CD4-positive, alpha-beta T cell treated with Interferon alpha-2 for 1 hour (primary cell): Measurements from ENCODE around the gene MYT1.

ENCODE experiments used
- DNase-seq, 2 donors: peaks; one replicate each; pipeline ENCODE4 v3.0.0-alpha.2; 2020 to 2022

Gene MYT1

DNA sequence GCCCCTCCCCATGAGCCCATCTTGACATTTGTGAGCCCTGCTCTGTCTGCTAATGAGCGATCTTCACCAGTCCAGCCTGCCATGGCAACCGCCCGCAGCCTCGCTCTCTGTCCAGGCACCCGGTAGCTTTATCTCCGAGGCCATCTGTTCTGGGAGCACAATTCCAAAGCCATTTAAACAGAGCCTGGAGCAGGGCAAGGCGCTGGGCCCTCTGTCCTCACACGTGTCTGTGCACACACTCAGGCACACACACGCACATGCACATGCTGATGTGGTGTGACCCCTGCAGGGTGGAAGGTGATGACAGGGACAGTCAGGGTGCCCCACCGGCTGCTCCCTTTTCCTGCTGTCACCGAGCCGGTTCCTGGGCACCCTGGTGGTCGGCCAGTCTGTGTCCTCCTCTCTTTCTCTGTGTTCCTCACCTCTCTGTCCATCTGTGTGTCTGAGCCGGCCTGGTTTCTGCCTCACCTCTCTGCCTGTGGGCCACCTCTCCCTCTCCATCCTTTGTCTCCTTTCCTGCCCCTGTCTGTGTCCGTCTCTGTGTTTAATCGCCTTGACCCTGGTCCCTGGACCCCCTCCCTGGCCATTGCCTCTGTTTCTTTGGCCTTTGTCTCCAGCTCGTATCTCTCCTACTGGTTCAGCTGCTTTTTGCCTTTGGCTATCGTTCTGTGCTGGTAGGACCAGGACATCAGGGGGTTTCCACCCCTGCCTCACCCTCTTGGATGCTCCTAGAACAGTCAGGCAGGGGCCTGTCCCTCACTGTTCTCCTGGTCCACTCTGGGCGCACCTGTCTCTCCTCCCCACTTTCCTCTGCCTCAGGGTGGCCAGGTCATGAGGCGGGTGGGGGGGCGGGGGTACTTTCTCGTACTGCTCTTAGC lies 8.8 kb upstream of the MYT1 start:
- no peak for DNase-seq

DNA sequence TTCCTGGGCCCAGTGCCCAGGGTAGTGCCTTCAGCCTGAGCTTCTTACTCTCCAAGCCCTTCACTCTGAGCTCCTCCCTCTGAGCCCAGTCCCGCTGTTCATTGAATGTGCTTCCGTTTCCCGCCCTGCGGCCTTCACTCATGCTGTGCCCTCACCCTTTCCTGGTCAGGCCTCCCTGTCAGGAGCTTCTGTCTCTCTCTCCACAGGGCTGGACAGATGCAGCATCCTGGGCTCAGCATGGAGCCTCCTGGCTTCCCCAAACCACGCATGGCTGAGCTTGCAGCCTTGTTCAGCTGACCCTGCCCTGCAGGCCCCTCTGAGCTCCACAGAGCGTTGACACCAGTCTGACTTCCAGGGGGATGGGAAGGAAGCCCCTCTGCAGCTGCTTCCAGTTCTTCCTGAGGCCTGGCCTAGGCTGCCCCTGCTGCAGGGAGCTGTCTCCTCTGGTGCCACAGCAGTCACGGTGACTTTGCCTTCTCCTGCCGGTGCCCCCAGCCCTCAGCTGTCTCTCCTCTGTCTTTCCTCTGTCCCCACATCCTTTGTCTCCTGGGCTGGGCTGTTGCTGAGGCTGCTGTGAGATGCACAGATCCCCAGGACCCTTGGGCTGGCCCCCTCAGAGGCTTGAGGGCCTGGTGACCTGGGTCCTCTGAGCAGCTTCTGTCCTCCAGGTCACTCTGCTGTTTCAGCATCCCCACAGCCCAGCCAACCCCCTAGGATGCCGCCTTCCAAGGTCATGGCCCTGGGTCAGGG lies 7.9 kb upstream of the MYT1 start:
- DNase-seq: no peak

DNA sequence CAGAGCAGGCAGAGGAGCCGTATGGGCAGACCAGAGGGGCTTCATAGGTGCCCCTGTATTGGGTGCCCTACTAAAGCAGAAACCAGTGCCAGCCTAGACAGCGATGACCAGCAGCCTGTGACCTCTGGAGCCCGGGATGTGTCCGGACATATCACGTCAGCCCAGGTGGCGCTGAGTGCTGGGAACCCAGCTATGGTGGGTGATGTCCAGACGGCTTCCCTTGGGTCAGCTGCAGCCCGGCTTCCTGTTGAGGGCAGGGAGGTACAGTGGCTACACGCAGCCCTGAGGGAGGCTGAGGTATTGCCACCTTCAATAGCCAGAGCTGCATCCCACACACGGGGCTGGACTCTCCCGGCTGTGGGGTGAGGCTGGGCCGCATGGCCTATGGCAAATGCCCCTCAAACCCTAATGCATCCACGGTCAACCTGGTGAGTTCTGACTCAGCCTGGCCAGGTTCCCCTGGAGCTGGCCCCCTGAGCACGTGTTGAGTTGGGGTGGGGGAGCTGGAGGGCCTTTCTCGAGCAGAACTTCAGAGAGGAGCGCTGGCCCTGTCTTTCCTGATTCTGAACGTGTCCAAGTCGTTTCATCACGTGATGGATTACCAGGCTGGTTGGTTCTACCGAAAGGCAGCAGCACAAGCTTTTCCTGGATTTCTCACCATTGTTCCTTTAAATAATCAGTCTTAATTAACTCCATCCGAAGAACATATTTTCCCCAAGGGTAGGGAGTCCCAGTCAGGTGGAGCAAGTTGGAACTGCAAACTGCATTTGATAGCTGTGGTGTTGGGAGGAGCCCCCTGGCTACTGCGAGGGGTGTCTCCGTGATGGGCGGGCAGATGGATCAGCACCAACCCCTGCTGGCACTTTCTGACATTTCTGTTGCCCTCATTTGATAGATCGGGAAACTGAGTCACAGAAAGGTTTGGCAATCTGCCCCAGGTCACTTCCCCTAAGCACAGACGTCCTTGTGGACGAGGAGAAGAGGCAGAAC lies 7.1 kb upstream of the MYT1 start:
- DNase-seq: no peak

DNA sequence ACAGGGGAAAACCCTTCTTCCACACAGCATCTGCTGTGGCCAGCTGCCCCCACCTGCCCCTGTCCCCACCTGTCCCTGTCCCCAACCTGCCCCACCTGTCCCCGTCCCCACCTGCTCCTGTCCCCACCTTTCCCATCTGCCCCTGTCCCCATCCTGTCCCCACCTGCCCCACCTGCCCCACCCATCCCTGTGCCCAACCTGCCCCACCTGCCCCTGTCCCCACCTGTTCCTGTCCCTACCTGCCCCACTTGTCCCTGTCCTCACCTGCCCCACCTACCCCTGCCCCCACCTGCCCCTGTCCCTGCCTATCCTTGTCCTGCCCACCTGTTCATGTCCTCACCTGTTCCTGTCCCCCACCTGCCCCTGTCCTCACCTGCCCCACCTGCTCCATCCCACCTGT lies 6.4 kb upstream of the MYT1 start:
- no peak for DNase-seq

DNA sequence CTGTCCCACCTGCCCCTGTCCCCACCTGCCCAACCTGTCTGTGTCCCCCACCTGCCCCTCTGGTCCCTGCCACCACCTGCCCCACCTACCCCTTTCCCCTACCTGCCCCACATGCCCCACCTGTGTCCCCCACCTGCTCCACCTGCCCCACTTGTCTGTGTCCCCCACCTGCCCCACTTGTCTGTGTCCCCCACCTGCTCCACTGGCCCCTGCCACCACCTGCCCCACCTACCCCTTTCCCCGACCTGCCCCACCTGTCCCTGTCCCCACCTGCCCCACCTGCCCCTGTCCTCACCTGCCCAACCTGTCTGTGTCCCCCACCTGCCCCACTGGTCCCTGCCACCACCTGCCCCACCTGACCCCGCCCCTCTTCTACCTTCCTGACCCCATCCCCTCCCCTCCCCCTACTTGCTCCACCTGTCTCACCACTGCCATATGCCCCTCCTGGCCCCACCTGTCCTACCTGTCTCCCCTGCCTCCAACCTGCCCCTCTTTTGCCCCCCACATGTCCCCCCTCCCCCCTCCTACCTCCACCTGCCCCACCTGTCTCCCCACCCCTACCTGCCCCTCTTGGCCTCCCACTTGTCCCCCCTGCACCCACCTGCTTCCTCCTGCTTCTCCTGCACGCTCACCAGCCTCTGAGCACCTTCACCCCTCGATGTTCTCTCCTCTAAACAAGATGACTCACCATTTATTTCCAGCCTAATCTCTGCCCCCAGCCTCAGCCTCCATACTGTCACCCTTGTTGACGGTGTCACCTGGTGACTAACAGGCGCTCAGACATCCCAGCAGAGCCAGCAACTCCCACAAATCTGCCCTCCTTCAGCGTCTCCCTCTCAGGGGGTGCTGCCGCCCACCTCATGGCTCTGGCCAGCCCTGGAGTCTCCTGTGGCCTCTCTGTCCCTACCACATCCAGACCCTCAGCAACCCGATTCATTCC lies 5.6 kb upstream of the MYT1 start:
- DNase-seq: no peak

GRCh38 chr20:64159286-64159680 lies 5.0 kb upstream of the MYT1 start:
- DNase-seq: no peak

DNA sequence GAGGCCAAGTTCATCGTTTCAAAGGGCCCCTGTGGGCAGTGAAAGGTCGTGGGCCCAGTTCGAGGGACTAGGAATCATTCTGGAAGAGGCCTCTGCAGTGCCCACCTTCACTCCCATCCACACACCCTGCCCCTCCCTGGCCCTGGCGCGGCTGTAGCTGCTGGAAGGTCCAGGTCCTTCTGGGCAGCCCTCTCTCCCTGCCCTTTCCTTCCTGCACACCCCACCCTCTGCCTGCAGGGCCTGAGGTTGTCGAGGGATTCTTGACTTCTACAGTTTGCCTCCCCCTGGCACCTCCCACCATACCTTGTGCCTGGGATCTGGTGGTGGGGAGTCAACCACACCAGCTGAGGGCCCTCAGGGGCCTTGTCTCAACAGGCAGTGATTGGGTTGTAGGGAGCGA lies 4.5 kb upstream of the MYT1 start:
- DNase-seq: no peak

GRCh38 chr20:64160118-64160517 lies 4.1 kb upstream of the MYT1 start:
- no peak for DNase-seq

GRCh38 chr20:64160526-64161355 lies 3.5 kb upstream of the MYT1 start:
- DNase-seq: no peak

DNA sequence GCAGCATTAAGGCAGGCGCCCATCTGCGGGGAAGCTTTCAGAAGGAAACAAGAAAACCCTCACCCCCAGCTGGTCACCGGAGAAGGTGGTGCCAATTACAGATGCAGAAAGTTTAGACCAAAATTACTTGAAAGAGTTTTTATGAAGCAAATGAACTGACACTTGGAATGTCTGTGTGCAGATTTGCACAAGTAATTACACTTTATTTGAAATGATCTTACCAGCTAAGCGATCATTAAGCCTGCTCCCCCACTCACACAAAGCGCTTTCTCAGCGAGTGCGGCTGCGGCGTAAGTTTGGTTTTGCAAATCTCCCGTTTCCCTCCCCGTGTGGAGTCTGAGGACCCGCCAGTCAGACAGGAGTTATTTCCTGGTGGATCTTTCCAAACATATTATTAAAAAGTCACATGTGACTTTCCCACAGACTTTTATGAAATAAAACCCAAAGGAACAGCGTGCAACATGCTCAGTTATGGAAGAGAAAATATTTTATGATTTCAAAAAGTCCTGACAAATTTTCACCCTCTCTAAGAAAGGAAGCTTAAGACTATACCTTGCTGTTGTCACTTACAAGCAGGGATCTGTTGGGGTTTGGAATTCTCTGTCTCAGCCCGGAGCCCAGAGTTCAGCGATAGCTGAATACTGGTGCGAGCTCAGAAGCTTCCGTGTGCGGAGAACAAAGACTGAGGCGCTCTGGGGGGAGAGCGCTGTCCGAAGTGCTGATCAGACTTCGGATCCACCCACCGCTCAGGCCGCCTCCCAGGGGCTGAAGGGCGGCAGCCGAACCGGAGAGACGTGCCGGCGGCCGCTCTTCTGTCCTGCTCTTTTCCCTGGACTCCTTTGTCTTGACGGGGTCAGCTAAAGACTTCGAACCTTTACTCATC lies 2.7 kb upstream of the MYT1 start:
- peak; percentile 5 to 31 for DNase-seq

- no peak for DNase-seq
Measured at GRCh38 chr20:64162239-64162910, 1.9 kb upstream of the MYT1 start.

- DNase-seq: no peak
Measured at GRCh38 chr20:64163776-64164122, 503 bp upstream of the MYT1 start.

GRCh38 chr20:64165866-64166600 lies 1.8 kb downstream of the MYT1 start:
- no peak for DNase-seq

GRCh38 chr20:64166721-64167615 lies 2.7 kb downstream of the MYT1 start:
- DNase-seq: no peak

DNA sequence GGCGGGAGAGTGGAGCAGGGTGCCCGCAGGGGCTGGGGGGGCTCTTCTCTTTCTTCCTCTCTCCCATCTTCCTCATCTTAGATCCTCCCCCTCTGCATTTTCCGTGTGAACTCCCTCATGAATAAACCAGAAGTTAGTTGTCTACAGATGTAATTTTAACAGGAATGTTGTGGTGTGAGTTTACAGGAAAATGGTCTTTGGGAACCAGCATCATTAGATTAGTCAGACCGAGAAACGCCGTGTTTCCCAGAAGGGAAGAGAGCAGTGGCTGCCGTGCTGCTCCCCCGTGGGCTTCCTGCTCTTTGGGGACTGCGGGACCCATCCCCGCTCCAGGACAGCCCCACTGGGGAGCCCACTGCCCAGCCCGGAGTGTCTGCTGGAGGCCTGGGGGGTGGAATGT lies 3.4 kb downstream of the MYT1 start:
- DNase-seq: no peak

- DNase-seq: no peak
Measured at GRCh38 chr20:64168381-64169090, 4.3 kb downstream of the MYT1 start.

DNA sequence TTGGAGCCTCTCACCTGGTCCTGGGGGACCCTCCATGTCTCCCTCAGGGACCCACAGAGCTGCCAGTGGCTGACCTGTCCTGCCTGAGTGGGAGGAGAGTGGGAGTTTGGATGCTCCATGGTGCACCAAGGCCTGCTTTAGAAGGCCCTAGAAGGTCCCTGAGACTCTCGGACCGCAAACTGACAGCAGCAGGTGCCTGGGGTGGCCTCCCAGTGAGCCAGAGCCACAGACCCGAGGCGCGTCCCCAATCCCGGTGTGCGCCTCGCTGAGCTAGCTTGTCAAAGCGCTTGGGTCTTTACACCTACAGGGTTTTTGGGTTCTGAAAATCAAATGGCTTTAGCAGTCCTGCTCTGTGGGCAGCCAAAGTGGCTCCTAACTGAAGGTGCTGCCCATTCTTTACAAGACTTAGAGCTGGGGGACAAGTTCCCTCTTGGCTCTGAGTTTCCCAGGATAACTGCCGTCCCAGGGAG lies 4.9 kb downstream of the MYT1 start:
- no peak for DNase-seq
